Measurements from ENCODE around the gene TCF7L2.

DNA sequence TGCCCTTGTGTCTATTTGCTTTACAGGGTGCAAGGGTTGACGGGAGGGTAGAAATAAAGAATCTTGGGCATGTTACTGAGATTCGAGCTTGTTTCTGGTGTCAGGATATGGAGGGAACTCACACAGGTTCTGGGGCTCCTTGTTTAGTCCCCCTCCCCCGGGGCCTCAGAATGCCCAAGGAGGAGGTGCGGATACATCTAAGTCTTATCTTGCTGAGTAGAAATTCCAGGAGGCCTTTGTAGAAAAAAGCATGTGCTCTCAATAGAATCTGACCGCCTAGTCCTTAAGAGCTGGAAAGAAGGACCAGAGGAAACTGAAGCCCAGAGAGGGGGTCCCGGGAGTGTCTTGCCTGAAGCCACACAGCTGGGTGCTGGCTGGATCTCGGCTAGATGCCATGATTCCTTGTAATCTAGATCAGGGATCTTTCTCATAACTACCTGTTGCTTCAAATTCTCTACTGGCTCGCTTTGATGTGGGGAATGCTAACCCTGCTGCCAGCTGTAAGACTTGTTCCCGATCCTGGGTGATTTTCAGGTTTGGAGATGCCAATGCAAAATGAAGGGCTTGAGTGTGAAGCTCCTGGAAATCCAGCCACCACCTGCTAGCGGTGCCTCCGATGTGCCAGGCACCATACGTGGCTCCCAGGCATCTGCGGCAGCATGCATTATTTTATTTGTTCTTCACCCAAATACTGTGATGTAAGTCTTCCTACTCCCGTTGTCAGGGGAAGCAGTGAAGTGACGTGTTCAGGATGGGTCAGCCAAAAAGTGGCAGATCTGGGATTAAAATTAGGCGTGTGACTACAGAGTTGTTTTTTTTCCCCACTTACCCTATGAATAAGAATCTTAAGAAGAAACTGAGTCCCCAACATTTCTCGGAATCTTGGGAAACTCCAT is 226.0 kb downstream of the TCF7L2 start:
- TF ChIP-seq, protein P1, sequence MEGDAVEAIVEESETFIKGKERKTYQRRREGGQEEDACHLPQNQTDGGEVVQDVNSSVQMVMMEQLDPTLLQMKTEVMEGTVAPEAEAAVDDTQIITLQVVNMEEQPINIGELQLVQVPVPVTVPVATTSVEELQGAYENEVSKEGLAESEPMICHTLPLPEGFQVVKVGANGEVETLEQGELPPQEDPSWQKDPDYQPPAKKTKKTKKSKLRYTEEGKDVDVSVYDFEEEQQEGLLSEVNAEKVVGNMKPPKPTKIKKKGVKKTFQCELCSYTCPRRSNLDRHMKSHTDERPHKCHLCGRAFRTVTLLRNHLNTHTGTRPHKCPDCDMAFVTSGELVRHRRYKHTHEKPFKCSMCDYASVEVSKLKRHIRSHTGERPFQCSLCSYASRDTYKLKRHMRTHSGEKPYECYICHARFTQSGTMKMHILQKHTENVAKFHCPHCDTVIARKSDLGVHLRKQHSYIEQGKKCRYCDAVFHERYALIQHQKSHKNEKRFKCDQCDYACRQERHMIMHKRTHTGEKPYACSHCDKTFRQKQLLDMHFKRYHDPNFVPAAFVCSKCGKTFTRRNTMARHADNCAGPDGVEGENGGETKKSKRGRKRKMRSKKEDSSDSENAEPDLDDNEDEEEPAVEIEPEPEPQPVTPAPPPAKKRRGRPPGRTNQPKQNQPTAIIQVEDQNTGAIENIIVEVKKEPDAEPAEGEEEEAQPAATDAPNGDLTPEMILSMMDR (conservative IDR thresholded peaks at IDR 0.05; ENCODE audit: low read depth, low read length): no peak
- no peak for TF ChIP-seq EZH2 (IDR thresholded peaks at IDR 0.05; ENCODE audit: low read length, unreplicated experiment)

All from PC-3 (cell line).